Measurements from ENCODE around the gene HNRNPA3. TPM values are rescaled to one million over a fixed set of nuclear protein-coding genes. Genes with fewer than 3 reads are reported as not detected.

HNRNPA3 gene
- total RNA-seq, 1 experiment from 2014 or later: 406 TPM

DNA sequence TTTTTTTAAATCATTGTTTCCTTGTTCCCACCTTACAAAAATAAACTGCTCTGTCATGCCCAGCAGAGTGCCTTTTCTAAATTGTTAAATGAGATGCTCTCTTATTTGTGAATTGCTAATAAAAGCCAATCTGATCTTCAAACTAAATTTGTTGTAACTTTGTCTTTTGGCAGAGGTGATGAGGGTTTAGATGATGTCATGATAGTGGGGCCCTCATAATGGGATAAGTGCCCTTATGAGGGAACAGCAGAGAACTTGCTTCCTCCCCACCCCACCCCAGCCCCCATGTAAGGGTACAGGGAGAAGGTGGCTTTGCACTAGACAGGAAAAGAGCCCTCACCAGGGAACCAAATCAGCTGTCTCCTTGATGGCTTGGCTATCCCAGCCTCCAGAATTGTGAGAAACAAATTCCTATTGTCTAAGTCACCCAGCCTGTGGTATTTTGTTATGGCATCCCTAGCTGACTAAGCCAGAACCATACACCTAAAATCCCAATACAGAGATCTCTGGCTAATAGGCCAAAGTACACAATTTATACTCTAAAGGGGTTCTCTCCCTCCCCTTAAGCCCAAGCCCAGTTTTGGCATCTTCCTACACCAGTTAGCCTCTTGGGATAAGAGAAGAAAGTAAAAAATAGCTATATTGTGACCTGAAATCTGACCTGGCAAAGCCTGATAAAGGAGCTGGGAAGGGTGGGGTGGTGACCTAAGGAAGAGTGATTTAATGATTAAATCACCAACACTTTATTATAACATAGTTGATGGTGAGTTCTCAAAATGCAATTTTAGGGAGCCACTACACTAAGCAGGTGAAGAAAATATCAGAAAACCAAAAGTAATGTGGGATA, 40.3 kb upstream of the HNRNPA3 start:
- TF ChIP-seq NFE2L1 (CRISPR knock-in tag; IDR thresholded peaks at IDR 0.05) (no peak), TP53 (CRISPR knock-in tag; IDR thresholded peaks at IDR 0.05) (no peak), ZNF263 (CRISPR knock-in tag; IDR thresholded peaks at IDR 0.05; ENCODE audit: low read depth) (no peak), GABPB1 (CRISPR knock-in tag; IDR thresholded peaks at IDR 0.05) (no peak), JAZF1 (CRISPR knock-in tag; IDR thresholded peaks at IDR 0.05) (no peak), KAT7 (CRISPR knock-in tag; IDR thresholded peaks at IDR 0.05; ENCODE audit: borderline replicate concordance) (no peak), ZNF671 (CRISPR knock-in tag; IDR thresholded peaks at IDR 0.05) (no peak), NFATC4 (CRISPR knock-in tag; IDR thresholded peaks at IDR 0.05) (no peak), SMAD4 (CRISPR knock-in tag; IDR thresholded peaks at IDR 0.05) (no peak), ZNF423 (CRISPR knock-in tag; IDR thresholded peaks at IDR 0.05) (no peak), NR1H2 (CRISPR knock-in tag; IDR thresholded peaks at IDR 0.05) (no peak), ZNF232 (CRISPR knock-in tag; IDR thresholded peaks at IDR 0.05) (no peak)
- TF ChIP-seq, protein P1, sequence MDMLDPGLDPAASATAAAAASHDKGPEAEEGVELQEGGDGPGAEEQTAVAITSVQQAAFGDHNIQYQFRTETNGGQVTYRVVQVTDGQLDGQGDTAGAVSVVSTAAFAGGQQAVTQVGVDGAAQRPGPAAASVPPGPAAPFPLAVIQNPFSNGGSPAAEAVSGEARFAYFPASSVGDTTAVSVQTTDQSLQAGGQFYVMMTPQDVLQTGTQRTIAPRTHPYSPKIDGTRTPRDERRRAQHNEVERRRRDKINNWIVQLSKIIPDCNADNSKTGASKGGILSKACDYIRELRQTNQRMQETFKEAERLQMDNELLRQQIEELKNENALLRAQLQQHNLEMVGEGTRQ (CRISPR knock-in tag; IDR thresholded peaks at IDR 0.05): no peak
- TF ChIP-seq, protein P2, sequence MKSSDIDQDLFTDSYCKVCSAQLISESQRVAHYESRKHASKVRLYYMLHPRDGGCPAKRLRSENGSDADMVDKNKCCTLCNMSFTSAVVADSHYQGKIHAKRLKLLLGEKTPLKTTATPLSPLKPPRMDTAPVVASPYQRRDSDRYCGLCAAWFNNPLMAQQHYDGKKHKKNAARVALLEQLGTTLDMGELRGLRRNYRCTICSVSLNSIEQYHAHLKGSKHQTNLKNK (CRISPR knock-in tag; IDR thresholded peaks at IDR 0.05): no peak
- TF ChIP-seq, protein P3, sequence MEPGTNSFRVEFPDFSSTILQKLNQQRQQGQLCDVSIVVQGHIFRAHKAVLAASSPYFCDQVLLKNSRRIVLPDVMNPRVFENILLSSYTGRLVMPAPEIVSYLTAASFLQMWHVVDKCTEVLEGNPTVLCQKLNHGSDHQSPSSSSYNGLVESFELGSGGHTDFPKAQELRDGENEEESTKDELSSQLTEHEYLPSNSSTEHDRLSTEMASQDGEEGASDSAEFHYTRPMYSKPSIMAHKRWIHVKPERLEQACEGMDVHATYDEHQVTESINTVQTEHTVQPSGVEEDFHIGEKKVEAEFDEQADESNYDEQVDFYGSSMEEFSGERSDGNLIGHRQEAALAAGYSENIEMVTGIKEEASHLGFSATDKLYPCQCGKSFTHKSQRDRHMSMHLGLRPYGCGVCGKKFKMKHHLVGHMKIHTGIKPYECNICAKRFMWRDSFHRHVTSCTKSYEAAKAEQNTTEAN (CRISPR knock-in tag; IDR thresholded peaks at IDR 0.05): no peak
- TF ChIP-seq, protein P4, sequence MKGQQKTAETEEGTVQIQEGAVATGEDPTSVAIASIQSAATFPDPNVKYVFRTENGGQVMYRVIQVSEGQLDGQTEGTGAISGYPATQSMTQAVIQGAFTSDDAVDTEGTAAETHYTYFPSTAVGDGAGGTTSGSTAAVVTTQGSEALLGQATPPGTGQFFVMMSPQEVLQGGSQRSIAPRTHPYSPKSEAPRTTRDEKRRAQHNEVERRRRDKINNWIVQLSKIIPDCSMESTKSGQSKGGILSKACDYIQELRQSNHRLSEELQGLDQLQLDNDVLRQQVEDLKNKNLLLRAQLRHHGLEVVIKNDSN (CRISPR knock-in tag; IDR thresholded peaks at IDR 0.05): no peak
- no peak overlapping the region for H3K4me3 Mint-ChIP-seq
- ChIA-PET POLR2A (interaction anchor here (0.5 kb wide), 1 partner anchor 26 kb away, joined by 4 read pairs; no protein-coding TSS in a partner anchor), CTCF (interaction anchor here (1.3 to 3.3 kb wide), 2 partner anchors 24 to 83 kb away, joined by 4 to 11 read pairs; no protein-coding TSS in a partner anchor)
- no peak overlapping the region for H3K27ac Mint-ChIP-seq
- H3K9me3 Mint-ChIP-seq: no peaks in the 10 kb centered on the region
- peaks cover 32% of the 10 kb centered on the region for H3K4me1 Mint-ChIP-seq
- no peaks in the 10 kb centered on the region for H3K36me3 Mint-ChIP-seq
- DNase-seq (ENCODE audit: low spot score): no peak
- H3K27me3 Mint-ChIP-seq (ENCODE audit: low read depth): peaks cover 2% of the 10 kb centered on the region; the same call in 1 of the 2 replicates
- ATAC-seq: no peak

DNA sequence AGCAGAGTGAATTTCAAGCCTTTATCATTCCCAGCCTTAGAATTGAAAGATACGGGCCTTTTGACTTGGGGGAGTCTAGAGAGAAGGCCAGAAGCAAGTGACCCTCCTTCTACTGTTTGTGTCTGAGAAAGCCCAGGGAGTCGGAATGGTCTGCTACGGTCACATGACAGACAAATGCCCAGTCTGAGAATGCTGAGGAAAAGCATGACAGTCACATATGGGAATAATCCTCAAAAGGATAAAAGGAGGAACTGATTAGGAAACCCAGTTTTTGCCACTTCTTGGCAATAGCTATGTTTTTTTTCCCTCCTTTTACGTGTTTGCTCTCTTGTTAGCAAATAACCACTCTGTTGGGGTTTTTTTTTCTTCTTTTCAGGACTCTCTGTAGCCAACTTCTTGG, 38.1 kb upstream of the HNRNPA3 start:
- CTCF ChIA-PET: interaction anchor here (0.8 to 1.9 kb wide), 2 partner anchors 10 to 24 kb away, joined by 3 to 7 read pairs; no protein-coding TSS in a partner anchor
- no peak for DNase-seq (ENCODE audit: low spot score)
- ATAC-seq: no peak
- H3K4me3 Mint-ChIP-seq: no peak overlapping the region
- POLR2A ChIA-PET: no interaction called here
- TF ChIP-seq, protein P5, sequence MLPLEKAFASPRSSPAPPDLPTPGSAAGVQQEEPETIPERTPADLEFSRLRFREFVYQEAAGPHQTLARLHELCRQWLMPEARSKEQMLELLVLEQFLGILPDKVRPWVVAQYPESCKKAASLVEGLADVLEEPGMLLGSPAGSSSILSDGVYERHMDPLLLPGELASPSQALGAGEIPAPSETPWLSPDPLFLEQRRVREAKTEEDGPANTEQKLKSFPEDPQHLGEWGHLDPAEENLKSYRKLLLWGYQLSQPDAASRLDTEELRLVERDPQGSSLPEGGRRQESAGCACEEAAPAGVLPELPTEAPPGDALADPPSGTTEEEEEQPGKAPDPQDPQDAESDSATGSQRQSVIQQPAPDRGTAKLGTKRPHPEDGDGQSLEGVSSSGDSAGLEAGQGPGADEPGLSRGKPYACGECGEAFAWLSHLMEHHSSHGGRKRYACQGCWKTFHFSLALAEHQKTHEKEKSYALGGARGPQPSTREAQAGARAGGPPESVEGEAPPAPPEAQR (CRISPR knock-in tag; IDR thresholded peaks at IDR 0.05): no peak
- TF ChIP-seq, protein P4 (CRISPR knock-in tag; IDR thresholded peaks at IDR 0.05): 0 out of 2 replicates have a peak, but pooled peaks have one; percentile 17
- H3K36me3 Mint-ChIP-seq: no peaks in the 10 kb centered on the region
- H3K27me3 Mint-ChIP-seq (ENCODE audit: low read depth): peaks cover 2% of the 10 kb centered on the region; the same call in 1 of the 2 replicates
- H3K4me1 Mint-ChIP-seq: peaks cover 39% of the 10 kb centered on the region
- no peaks in the 10 kb centered on the region for H3K9me3 Mint-ChIP-seq
- no peak overlapping the region for H3K27ac Mint-ChIP-seq

Measured in WTC11 (cell line).